ENCODE results near the gene DAZAP1. TPM values are rescaled to one million over a fixed set of nuclear protein-coding genes. Genes with fewer than 3 reads are reported as not detected.
"Not testable (repeated sequence)": the region's sequence is repeated elsewhere in the genome, so short reads cannot be mapped to it uniquely, and the experiment has no call there.

The DAZAP1 gene
- total RNA-seq, 1 donor: 40.9 TPM

DNA sequence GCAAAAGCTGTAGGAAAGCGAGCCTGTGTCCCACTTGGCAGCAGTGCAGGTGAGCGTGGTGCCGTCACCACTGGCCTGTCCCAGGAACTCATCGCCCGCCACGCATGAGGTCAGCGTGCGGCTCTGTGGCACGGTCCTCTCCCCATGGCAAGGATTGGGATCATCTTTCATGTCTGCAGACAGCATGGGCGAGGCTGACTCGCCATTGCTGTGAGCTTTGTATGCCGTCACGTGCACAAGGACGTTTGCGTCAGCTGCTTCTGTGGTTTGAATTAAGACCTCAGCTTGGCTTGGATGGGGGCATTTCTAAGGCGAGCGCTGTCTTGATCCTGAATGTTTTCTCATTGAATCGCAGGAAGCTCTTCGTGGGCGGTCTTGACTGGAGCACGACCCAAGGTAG, 9.8 kb downstream of the DAZAP1 start:
- H3K36me3 ChIP-seq (ENCODE audit: insufficient read depth, low read length): peaks cover 47% of the 10 kb centered on the region
- peak overlapping the region; percentile 94 for H3K27ac ChIP-seq (ENCODE audit: low read depth, low read length)
- no peak overlapping the region for H3K4me3 ChIP-seq (ENCODE audit: insufficient read depth, low read length)
- H4K20me1 ChIP-seq (ENCODE audit: insufficient read depth, low read length): peaks cover 62% of the 10 kb centered on the region
- no peak overlapping the region for H2AFZ ChIP-seq (ENCODE audit: low read length)
- peak; percentile 93 for DNase-seq (ENCODE audit: insufficient read length, low spot score, missing footprints)
- H3K27me3 ChIP-seq (ENCODE audit: insufficient read depth, low read length): no peaks in the 10 kb centered on the region
- no peak for TF ChIP-seq CTCF (IDR thresholded peaks at IDR 0.05; ENCODE audit: extremely low read depth, low read depth, low read length)
- peaks cover 96% of the 10 kb centered on the region for H3K79me2 ChIP-seq (ENCODE audit: insufficient read depth, low read length)
- H3K4me2 ChIP-seq (ENCODE audit: insufficient read depth, low read length): peak overlapping the region; percentile 26
- peaks cover 29% of the 10 kb centered on the region for H3K4me1 ChIP-seq (ENCODE audit: insufficient read depth, low read length)
- H3K9me3 ChIP-seq (ENCODE audit: low read depth, low read length): no peaks in the 10 kb centered on the region

DNA sequence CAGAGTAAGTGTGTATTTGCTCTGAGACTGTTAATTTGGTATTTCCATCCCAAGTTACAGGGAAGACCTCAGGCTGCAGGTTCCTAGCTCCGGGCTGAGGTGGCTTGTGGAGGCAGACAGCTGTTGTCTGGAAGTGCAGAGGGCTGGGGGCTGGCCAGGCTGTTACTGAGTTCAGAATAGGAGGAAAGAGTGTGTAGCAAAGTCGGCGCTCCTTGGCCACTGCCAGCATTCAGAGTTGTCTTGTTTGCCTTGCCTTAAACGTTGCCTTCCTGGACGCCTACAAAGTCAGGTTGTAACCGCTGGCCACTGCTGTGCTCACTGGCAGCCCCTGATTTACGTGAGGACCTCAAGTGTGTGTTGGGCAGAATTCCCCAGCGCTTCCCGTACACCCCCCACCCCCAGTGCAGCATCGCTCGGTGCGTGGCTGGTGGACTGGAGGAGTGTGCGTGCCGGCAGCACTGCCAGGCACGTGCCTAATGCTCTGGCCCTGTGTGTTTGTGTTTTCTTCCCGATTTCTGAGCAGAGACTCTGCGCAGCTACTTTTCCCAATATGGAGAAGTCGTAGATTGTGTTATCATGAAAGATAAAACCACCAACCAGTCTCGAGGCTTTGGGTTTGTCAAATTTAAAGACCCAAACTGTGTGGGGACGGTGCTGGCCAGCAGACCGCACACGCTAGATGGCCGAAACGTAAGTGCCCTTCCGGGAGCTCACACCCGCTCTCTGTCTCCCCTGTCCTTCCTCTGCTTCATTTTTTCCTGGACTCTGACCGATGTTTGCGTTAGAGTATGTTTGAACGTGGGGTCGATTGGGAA, 10.5 kb downstream of the DAZAP1 start:
- Histone ChIP-seq H3K9me3 (ENCODE audit: low read depth, low read length) (no peaks in the 10 kb centered on the region), H3K79me2 (ENCODE audit: insufficient read depth, low read length) (peaks cover 96% of the 10 kb centered on the region), H3K4me3 (ENCODE audit: insufficient read depth, low read length) (no peak overlapping the region), H2AFZ (ENCODE audit: low read length) (no peak overlapping the region), H3K4me2 (ENCODE audit: insufficient read depth, low read length) (peak overlapping the region; percentile 26), H3K4me1 (ENCODE audit: insufficient read depth, low read length) (peaks cover 29% of the 10 kb centered on the region), H3K27me3 (ENCODE audit: insufficient read depth, low read length) (no peaks in the 10 kb centered on the region), H3K36me3 (ENCODE audit: insufficient read depth, low read length) (peaks cover 52% of the 10 kb centered on the region), H4K20me1 (ENCODE audit: insufficient read depth, low read length) (peaks cover 56% of the 10 kb centered on the region), H3K27ac (ENCODE audit: low read depth, low read length) (peak overlapping the region; percentile 94)
- no peak for TF ChIP-seq CTCF (IDR thresholded peaks at IDR 0.05; ENCODE audit: extremely low read depth, low read depth, low read length)
- DNase-seq (ENCODE audit: insufficient read length, low spot score, missing footprints): no peak

GRCh38 chr19:1418496-1418775, 11.1 kb downstream of the DAZAP1 start:
- H3K27ac ChIP-seq (ENCODE audit: low read depth, low read length): peak overlapping the region; percentile 94
- H4K20me1 ChIP-seq (ENCODE audit: insufficient read depth, low read length): peaks cover 53% of the 10 kb centered on the region
- no peak overlapping the region for H3K4me3 ChIP-seq (ENCODE audit: insufficient read depth, low read length)
- no peak for TF ChIP-seq CTCF (IDR thresholded peaks at IDR 0.05; ENCODE audit: extremely low read depth, low read depth, low read length)
- no peaks in the 10 kb centered on the region for H3K27me3 ChIP-seq (ENCODE audit: insufficient read depth, low read length)
- no peak for DNase-seq (ENCODE audit: insufficient read length, low spot score, missing footprints)
- no peaks in the 10 kb centered on the region for H3K9me3 ChIP-seq (ENCODE audit: low read depth, low read length)
- peaks cover 29% of the 10 kb centered on the region for H3K4me1 ChIP-seq (ENCODE audit: insufficient read depth, low read length)
- no peak overlapping the region for H2AFZ ChIP-seq (ENCODE audit: low read length)
- peaks cover 53% of the 10 kb centered on the region for H3K36me3 ChIP-seq (ENCODE audit: insufficient read depth, low read length)
- H3K79me2 ChIP-seq (ENCODE audit: insufficient read depth, low read length): peaks cover 96% of the 10 kb centered on the region
- no peak overlapping the region for H3K4me2 ChIP-seq (ENCODE audit: insufficient read depth, low read length)

DNA sequence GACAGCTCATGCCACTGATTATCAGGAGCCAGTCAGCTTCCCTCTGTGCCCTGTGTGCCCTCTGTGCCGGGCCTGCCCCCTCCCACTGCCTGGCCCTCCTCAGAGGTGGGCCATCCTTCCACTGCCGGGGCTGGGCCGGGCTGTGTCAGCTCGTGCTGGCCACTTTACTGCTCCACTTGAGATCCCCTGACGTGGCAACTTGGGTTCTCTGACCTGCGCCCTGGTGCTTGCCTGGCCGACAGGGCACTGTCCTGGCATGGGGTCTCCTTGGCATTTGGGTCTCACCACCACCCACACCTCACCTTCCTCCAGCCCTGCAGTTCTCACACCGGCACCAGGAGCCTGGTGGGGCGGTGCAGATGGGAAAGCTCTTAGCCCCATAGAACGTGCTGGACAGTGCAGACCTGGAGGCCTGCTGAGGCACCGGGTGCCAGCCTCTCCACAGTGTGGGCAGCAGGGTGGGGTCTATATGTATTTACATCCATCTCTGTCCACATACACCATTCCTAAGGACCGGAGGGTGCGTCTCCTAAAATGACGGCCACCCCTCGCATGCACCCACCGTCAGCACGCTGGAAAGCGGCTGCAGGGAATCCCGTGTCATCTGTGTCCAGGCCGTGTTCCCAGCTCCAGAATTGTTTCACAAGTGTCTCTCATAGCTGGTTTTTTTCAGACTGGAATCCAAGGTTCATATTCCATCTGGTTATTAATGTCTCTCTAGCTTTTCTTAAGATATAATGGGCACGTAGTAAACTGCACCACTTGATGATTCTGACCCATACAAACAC, 11.8 kb downstream of the DAZAP1 start:
- Histone ChIP-seq H2AFZ (ENCODE audit: low read length) (no peak overlapping the region), H3K4me2 (ENCODE audit: insufficient read depth, low read length) (no peak overlapping the region), H3K36me3 (ENCODE audit: insufficient read depth, low read length) (peaks cover 56% of the 10 kb centered on the region), H3K27me3 (ENCODE audit: insufficient read depth, low read length) (no peaks in the 10 kb centered on the region), H3K4me3 (ENCODE audit: insufficient read depth, low read length) (no peak overlapping the region), H3K4me1 (ENCODE audit: insufficient read depth, low read length) (peaks cover 29% of the 10 kb centered on the region), H3K9me3 (ENCODE audit: low read depth, low read length) (no peaks in the 10 kb centered on the region), H3K27ac (ENCODE audit: low read depth, low read length) (no peak overlapping the region), H3K79me2 (ENCODE audit: insufficient read depth, low read length) (peaks cover 95% of the 10 kb centered on the region), H4K20me1 (ENCODE audit: insufficient read depth, low read length) (peaks cover 56% of the 10 kb centered on the region)
- no peak for DNase-seq (ENCODE audit: insufficient read length, low spot score, missing footprints)
- no peak for TF ChIP-seq CTCF (IDR thresholded peaks at IDR 0.05; ENCODE audit: extremely low read depth, low read depth, low read length)

DNA sequence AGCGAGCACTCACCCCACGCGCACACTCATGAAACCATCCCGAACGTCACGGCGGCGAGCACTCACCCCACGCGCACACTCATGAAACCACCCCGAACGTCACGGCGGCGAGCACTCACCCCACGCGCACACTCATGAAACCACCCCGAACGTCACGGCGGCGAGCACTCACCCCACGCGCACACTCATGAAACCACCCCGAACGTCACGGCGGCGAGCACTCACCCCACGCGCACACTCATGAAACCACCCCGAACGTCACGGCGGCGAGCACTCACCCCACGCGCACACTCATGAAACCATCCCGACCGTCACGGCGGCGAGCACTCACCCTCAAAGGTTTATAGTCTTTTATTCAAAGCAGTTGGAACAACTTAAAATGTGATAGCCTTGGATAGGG, 12.7 kb downstream of the DAZAP1 start:
- Histone ChIP-seq H3K36me3 (ENCODE audit: insufficient read depth, low read length) (peaks cover 64% of the 10 kb centered on the region), H3K79me2 (ENCODE audit: insufficient read depth, low read length) (peaks cover 97% of the 10 kb centered on the region), H4K20me1 (ENCODE audit: insufficient read depth, low read length) (peaks cover 58% of the 10 kb centered on the region), H3K4me1 (ENCODE audit: insufficient read depth, low read length) (peaks cover 24% of the 10 kb centered on the region)
- H3K4me2 ChIP-seq (ENCODE audit: insufficient read depth, low read length); H2AFZ ChIP-seq (ENCODE audit: low read length); H3K9me3 ChIP-seq (ENCODE audit: low read depth, low read length); DNase-seq (ENCODE audit: insufficient read length, low spot score, missing footprints); H3K4me3 ChIP-seq (ENCODE audit: insufficient read depth, low read length); H3K27me3 ChIP-seq (ENCODE audit: insufficient read depth, low read length); H3K27ac ChIP-seq (ENCODE audit: low read depth, low read length): not testable (repeated sequence)

Data from osteoblast (primary cell).